GM18508 (cell line): ENCODE results near the gene PTPRU.

Source experiments
- ATAC-seq: cut with Tn5 transposase; IDR thresholded peaks from one replicate; pipeline ENCODE4 v1.9.1; 2021; ENCODE audit warnings: moderate number of reproducible peaks; ENCODE audit not compliant: insufficient read depth, unreplicated experiment

PTPRU gene

GRCh38 chr1:29235955-29236711 lies at the start of gene PTPRU:
TSS of gene PTPRU (plus strand) at chr1:29236522. CDS start at chr1:29236645, 123 bp downstream.
- ATAC-seq = no peak

- no peak for ATAC-seq
Observed at GRCh38 chr1:29186707-29187106, 49.6 kb upstream of the PTPRU start.

- no peak for ATAC-seq
Observed at GRCh38 chr1:29190718-29191117, 45.6 kb upstream of the PTPRU start.

GRCh38 chr1:29193879-29194455 lies 42.4 kb upstream of the PTPRU start:
- ATAC-seq = no peak

- ATAC-seq = no peak
Observed at GRCh38 chr1:29195881-29196291, 40.4 kb upstream of the PTPRU start.

GRCh38 chr1:29196863-29197589 lies 39.3 kb upstream of the PTPRU start:
- ATAC-seq = no peak

- no peak for ATAC-seq
Observed at GRCh38 chr1:29197590-29197924, 38.8 kb upstream of the PTPRU start.

- no peak for ATAC-seq
Observed at GRCh38 chr1:29197993-29198392, 38.3 kb upstream of the PTPRU start.

GRCh38 chr1:29200906-29201594 lies 35.3 kb upstream of the PTPRU start:
- no peak for ATAC-seq

GRCh38 chr1:29201595-29202051 lies 34.7 kb upstream of the PTPRU start:
- ATAC-seq = no peak

- ATAC-seq = no peak
Observed at GRCh38 chr1:29202053-29202452, 34.3 kb upstream of the PTPRU start.

GRCh38 chr1:29202584-29203340 lies 33.6 kb upstream of the PTPRU start:
- ATAC-seq = no peak

- no peak for ATAC-seq
Observed at GRCh38 chr1:29208442-29208841, 27.9 kb upstream of the PTPRU start.

GRCh38 chr1:29209173-29209572 lies 27.1 kb upstream of the PTPRU start:
- no peak for ATAC-seq

GRCh38 chr1:29210278-29211085 lies 25.8 kb upstream of the PTPRU start:
- no peak for ATAC-seq

- ATAC-seq = no peak
Observed at GRCh38 chr1:29211086-29212030, 25.0 kb upstream of the PTPRU start.

- ATAC-seq = no peak
Observed at GRCh38 chr1:29213055-29213454, 23.3 kb upstream of the PTPRU start.

- no peak for ATAC-seq
Observed at GRCh38 chr1:29217633-29218032, 18.7 kb upstream of the PTPRU start.
